HG02642 (cell line): ENCODE results near the gene CISD3.

Source experiments
- ATAC-seq: cut with Tn5 transposase; IDR thresholded peaks from one replicate; pipeline ENCODE4 v1.9.1; 2021; ENCODE audit warnings: mild to moderate bottlenecking; ENCODE audit not compliant: unreplicated experiment, poor library complexity

The CISD3 gene

DNA sequence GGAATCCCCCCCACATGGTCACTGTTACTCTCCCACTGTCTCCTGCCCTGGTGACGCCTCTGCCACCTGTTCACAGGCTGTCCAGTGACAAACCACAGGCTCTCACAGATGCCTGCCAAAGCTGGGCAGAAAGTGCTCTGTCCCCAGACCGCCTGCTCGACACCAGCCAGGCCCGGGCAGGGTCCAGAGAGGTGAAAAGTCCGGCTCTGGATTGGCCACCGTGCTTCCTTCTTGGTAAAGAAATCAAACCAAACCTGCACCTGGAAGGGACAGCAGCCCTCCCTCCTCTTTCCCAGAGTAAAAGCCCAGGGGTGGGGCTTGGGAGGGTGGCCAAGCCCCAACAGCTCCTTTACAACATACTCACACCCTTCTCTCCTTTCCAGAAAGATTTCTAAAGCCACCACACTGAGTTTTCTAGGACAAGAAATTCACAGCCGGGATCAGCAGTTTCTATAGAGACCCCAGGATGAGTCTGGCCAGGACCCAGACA is 11.8 kb downstream of the CISD3 start:
- no peak for ATAC-seq

DNA sequence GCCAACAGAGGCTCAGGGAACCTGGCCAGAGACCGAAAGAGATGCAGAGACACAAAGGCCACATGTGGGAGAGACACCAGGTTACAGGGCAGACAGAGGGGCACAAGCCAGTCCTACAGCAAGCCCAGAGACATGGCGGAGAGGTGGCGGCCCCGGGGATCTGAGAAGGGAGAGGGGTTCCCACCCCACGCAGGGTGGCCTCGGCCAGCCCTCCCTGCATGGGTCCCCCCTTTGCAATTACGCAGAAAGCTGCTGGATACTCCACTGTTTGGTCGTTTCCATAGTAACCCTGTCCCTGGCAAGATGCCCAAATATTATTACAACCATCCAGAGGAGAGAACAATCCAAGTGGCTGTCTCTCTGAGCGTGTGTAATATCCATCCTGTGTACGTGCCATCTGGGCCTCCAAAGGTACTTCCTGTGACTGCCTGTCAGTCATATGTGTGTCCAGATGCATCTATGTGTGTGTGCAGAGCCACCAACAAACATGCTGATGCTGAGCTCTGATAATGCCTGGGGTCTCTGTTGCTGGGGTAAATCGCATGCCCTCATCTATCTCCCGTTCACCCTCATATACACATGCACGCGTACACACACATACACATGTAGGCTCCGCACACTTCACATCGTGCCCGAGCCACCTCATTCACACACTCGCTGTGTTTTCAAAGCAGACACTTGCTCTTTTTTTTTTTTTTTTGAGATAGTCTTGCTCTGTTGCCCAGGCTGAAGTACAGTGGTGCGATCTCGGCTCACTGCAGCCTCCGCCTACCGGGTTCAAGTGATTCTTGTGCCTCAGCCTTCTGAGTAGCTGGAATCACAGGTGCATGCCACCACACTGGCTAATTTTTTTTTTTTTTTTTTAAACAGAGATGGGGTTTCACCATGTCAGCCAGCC is 12.5 kb downstream of the CISD3 start:
- no peak for ATAC-seq

DNA sequence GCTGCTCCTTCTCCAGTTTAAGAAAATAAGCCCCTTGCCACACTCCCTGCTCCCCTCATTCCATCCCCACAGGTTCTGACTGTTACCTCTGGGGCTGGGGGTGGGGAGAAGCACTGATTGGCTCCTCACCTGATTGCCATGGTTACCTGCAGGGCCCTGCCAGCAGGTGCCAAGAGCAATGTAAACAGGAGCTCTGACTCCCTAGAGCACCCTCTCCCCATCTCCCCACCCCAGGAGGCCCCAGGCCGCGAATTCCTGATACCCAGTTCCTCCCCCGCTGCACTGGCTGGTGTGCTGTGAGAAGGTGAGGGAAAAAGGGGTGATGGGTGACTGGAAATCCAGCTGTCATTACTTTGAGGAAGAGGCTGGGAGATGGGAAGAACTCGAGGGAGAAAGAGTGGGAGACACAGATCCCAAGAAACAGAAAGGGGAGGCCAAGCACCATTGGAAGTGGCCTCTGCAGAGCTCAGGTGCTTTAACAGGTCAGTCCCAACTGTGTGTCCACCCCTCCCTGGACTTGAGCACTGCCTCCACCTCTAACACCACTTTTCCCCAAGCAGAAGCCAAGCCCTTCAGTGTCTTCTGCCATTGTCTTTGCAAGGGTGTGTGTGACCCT is 13.5 kb downstream of the CISD3 start:
- no peak for ATAC-seq

DNA sequence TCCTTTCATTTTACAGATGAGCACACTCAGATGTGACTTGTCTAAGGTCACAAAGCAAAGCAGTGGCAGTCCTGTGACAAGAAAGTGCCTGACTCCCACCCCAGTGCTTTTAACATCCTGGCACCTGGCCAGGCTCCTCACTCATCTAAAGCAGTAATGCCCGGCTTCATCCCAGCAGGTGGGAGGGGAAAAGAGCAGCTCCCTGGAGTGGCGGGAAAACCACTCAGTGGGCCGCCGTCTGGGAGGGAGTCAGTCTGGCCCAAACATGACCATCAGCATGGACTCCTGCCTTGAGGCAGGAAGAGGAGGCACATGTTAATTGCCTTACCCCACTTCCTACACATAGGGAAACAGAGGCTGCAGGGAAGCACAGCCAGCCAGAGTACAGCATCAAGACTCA is 15.4 kb downstream of the CISD3 start:
- no peak for ATAC-seq

GRCh38 chr17:38746004-38746848 is 16.1 kb downstream of the CISD3 start:
- ATAC-seq = no peak

DNA sequence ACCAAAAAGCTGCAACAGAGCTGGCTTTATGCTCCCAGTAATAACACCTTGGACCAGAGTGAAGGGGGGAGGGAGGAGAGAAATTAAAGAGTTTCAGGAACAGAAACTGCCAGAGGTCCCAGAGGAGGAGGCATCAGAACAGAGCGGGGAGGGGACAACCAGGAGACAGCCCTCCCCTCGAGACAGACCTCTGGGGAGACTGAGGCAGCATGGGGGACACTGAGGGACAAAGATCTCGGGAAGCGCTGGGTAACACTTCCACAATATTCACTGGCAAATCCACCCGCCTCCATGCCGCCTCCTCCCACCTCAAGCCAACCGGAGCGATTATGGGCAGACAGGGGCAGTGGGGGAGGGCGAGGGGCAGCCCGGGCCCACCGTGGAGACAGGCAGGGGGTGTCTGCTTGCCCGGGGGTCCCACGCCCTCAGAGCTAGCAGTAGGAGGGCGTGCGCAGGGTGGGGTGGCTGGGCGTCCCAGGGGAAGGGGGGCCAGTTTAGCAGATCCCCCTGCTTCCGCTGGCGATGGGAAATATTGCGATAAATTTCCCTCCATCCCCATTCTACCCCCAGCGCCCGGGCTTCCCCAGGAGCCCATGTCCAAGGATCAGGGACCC is 16.8 kb downstream of the CISD3 start:
- ATAC-seq = no peak

DNA sequence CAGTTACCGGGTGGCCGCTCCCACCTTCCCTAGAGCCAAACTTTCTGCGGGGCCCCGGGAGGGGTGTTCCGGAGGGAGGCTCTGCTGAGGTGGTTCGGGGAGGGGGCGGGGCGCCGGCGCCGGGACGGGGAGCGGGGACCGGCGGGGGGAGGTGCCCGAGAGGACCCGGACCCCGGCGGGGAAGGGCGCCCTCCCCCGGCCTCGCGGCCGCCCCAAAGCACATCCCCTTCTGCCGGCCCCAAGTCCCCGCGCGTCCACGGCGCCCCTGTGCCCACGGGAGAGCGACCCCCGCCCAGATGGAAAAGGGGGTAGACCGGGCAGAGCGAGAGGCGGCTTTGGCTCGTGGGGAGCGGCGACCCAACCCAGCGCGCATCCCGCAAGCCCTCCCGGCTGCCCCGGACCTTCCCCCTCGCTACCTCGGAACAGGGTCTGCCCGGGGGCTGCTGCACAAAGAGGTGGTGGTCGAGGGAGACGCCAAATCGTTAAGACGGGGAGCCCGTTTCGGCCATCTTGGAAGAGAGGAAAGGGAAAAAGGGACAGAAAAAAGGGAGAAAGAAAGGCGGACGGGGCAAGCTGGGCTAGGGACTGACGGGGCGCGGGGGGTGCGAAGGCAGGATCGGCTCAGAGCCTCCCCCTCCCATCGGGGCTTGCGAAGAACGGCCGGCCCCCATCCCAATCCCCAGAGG is 17.5 kb downstream of the CISD3 start:
- no peak for ATAC-seq

DNA sequence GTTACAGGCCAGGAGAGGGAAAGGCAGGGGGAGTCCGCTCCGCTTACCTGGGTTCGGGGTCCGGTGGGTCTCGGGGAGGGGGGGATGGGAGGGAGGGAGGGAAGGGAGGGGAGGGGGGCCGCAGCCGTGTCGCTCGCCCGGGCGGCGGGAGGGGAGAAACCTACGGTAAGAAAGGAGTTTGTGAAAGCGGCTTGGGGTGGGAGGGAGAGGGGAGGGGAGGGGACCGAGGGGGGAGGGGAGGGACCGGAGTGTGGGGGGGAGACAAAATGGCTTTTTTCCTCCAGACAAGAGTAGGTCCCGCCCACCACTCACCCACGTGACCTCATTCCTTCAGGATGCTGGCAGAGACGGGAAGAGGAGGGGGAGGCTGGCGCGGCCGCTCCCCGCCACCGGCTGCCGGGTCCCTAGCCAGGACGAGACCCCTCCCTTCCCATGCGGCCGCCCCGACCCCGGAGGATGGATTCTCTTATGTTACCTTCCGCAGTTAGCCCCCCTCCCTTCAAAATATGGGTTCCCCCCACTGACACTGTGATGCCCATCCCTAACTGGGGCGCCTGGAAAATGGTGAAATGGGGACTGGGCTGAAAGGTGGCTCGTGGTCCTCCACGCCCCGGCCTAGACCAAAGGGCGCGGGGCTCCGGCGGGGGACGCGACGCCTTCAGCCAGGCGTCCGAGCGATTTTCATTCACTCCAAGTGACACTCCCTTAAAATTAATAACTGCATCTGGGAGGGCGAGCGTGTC is 18.2 kb downstream of the CISD3 start, which contains the start of gene PCGF2:
Gene PCGF2 (minus strand): TSS at position 188 of the 743 bp plus-strand sequence. CDS start 7,934 bp downstream, outside the sequence.
- no peak for ATAC-seq

- ATAC-seq = no peak
These were observed 18.7 kb downstream of the CISD3 start for GRCh38 chr17:38748892-38749222.

DNA sequence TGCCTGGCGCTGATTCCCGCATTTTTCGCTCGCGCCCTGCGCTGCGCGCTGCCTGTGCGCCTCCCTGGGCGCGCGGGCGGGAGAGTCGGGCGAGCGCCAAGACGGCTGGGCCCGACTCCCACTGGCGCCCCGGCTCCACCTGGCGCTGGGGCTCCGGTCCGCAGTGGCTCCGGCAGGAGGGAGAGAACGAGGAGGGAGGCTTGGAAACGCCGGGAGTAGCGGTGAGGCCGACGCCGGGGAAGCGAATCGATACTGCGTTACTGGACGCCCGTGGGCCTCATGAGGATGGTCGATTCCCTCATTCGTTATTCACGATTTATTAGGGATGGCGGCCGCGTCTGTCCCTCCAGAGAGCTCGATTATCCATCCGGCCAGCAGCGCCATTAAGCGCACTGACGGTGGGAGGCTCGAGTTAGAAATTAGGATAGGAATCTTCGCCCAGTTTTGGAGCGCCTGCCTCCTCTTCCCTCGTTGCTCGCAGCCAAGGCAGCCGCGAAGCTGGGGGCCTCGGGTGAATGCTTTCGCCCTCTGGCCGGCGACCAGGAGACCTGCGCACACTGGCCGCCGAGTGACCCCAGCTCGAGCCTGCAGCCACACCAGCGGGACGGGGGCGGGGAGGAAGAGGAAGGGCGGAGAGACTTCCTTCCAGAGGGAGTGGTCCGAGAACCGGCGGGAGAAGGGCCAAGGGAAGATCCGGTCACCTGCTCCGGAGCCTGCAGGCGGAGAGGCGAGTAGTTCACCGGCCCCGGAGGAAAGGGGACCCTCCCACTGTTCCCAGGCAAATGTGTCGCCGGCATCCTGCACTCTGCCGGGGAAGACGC is 19.3 kb downstream of the CISD3 start:
- no peak for ATAC-seq

DNA sequence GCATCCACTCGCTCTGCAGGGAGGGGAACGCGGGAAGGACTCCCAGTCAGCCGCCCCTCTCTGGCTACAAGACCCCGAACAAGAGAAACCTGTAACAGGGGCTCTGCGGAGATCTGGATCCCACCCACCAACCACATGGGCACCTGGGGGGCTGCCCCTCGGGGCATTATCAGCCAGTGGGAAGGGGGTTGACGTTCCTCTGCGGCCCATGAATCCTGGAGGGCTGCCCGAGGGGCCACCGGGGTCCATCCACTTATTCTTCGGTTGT is 19.8 kb downstream of the CISD3 start:
- no peak for ATAC-seq

DNA sequence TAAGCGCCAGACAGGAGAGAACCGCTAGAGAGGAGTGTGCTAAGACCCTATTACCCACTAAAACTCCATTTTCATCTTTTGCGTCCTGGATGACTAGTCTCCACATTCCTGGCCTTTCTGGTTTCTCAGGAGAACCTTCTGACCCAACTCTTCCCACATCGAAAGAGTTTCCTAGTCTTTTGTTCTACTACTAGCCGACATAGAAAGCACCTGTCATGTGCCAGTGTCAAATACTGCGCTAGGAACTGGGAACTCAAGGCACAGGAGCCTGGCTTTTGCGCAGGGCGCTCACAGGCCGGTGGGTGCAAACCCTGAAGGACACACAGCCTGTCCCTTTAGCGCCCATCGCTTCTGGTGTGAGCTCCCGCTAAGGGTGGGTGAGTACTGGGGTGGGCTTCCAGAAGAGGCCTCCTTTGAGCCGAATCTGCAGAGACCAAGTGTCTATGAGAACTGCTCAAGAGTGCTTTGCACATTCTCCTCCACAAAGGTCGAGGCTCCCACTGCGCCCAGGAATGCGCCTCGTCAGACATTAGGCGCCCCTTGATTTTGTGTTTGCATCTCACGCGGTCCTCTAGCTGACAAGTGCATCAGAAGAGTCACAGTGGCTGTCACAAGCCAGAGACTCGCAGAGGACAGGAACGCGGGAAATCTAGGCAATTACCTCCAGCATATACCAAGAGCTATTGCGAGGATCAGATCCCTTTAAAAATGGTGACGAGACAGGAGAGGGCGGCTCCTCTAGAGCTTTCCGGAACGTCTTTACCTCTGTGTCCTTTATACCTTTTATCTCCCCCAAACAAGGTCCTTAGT is 20.4 kb downstream of the CISD3 start:
- no peak for ATAC-seq

- ATAC-seq = no peak
These were observed 21.1 kb downstream of the CISD3 start for GRCh38 chr17:38751144-38751807.

- peak; percentile 31 for ATAC-seq
These were observed 21.7 kb downstream of the CISD3 start for GRCh38 chr17:38751808-38752307.

- ATAC-seq = peak; percentile 88
These were observed 22.3 kb downstream of the CISD3 start, which contains the start of gene PSMB3 for GRCh38 chr17:38752308-38753070. Gene PSMB3 (plus strand): TSS chr17:38752741. CDS start chr17:38752827, 86 bp downstream.

GRCh38 chr17:38753071-38753506 is 22.9 kb downstream of the CISD3 start:
- ATAC-seq = no peak
